MCF 10A (cell line): ENCODE measurements around the gene PTPRN2. TPM values are rescaled to one million over a fixed set of nuclear protein-coding genes. Genes with fewer than 3 reads are reported as not detected.

Source experiments
- BruUV-seq: library from RNA; stranded (reverse); fragments of 400-500 nt; replicated peaks from 2 replicates; lab custom pipeline; 2021; lab: Mats Ljungman, UMichigan
- CTCF ChIA-PET: fragments of 300-600 bp; sonication (Branson Sonifier 250); formaldehyde crosslinking; extraction: SDS; loops from one replicate; lab custom pipeline; 2021; ENCODE audit warnings: antibody characterized with exemption, inconsistent platforms; lab: Yijun Ruan, JAX
- POLR2A ChIA-PET: fragments of 300-600, 350-650 bp; sonication (Branson Sonifier 250); formaldehyde crosslinking; extraction: SDS; loops from one replicate; lab custom pipeline; 2020; ENCODE audit warnings: antibody characterized with exemption, inconsistent platforms; lab: Yijun Ruan, JAX
- DNase-seq: peaks from one replicate; pipeline ENCODE4 v3.0.0-alpha.2; 2018; ENCODE audit not compliant: unreplicated experiment
- H3K27ac Mint-ChIP-seq: one replicate; pipeline ENCODE4 v1.8.0; 2022; ENCODE audit warnings: mild to moderate bottlenecking, low read depth, mixed read lengths; ENCODE audit not compliant: unreplicated experiment
- H3K27me3 Mint-ChIP-seq: one replicate; pipeline ENCODE4 v1.8.0; 2022; ENCODE audit warnings: mixed read lengths; ENCODE audit not compliant: insufficient read depth, unreplicated experiment
- H3K36me3 Mint-ChIP-seq: one replicate; pipeline ENCODE4 v1.8.0; 2022; ENCODE audit warnings: mild to moderate bottlenecking, moderate library complexity, mixed read lengths; ENCODE audit not compliant: insufficient read depth, unreplicated experiment
- H3K4me1 Mint-ChIP-seq: one replicate; pipeline ENCODE4 v1.8.0; 2022; ENCODE audit warnings: mixed read lengths; ENCODE audit not compliant: insufficient read depth, unreplicated experiment
- H3K4me3 Mint-ChIP-seq: one replicate; pipeline ENCODE4 v1.8.0; 2022; ENCODE audit warnings: mild to moderate bottlenecking, moderate library complexity, mixed read lengths; ENCODE audit not compliant: unreplicated experiment
- H3K9me3 Mint-ChIP-seq: one replicate; pipeline ENCODE4 v1.8.0; 2022; ENCODE audit warnings: mixed read lengths; ENCODE audit not compliant: unreplicated experiment
- intact Hi-C: fragments of 100-400 bp; cut with micrococcal nuclease; formaldehyde crosslinking; loops from 2 replicates; pipeline ENCODE4 v1.14.1; 2022
- total RNA-seq: library from RNA; stranded (reverse); gene quantifications from 2 replicates; pipeline ENCODE4 v1.2.3, GENCODE V29; 2022
- TF ChIP-seq, protein P1 (sequence below): fragments of 200-600 bp; IDR thresholded peaks from one replicate; pipeline ENCODE4 v1.8.0; 2022; ENCODE audit warnings: antibody characterized with exemption, mild to moderate bottlenecking; ENCODE audit not compliant: unreplicated experiment

Gene PTPRN2
- total RNA-seq, 1 experiment from 2014 or later: 4.5 TPM

DNA sequence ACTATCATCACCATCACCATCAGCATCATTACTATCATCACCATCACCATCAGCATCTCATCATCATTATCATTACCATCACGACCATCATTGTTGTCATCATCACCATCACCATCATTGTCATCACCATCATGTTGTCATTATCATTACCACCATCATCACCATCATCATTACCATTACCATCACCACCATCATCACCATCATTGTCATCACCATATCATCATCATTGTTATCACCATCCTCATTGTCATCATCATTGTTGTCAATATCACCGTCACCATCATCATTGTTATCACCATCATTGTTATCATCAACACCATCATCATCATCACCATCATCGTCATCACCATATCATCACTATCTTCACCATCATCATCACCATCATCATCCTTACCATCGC lies 124.3 kb downstream of the PTPRN2 start:
- no peaks in the 10 kb centered on the region for H3K4me1 Mint-ChIP-seq
- TF ChIP-seq, protein P1, sequence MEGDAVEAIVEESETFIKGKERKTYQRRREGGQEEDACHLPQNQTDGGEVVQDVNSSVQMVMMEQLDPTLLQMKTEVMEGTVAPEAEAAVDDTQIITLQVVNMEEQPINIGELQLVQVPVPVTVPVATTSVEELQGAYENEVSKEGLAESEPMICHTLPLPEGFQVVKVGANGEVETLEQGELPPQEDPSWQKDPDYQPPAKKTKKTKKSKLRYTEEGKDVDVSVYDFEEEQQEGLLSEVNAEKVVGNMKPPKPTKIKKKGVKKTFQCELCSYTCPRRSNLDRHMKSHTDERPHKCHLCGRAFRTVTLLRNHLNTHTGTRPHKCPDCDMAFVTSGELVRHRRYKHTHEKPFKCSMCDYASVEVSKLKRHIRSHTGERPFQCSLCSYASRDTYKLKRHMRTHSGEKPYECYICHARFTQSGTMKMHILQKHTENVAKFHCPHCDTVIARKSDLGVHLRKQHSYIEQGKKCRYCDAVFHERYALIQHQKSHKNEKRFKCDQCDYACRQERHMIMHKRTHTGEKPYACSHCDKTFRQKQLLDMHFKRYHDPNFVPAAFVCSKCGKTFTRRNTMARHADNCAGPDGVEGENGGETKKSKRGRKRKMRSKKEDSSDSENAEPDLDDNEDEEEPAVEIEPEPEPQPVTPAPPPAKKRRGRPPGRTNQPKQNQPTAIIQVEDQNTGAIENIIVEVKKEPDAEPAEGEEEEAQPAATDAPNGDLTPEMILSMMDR: no peak

DNA sequence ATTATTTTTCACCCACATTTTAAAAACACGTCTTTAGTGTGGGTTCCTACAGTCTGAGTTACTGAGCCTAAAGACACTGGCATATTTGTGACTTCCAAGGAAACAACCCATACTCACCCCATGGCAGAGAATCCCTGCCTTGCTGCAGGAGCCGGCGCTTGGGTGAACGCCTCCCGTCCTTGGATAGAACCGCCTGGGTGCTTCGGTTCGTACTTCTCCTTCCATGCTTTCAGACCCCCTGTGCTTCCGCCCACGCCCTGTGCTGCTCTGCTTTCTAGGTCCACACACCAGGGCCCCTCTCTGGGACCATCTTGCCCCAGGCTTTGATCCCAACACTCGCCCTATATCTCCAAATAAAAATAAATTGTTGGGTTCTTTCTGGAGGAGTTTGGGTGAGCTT lies 125.8 kb downstream of the PTPRN2 start:
- Mint-ChIP-seq H3K9me3 (peaks cover 23% of the 10 kb centered on the region), H3K4me1 (no peaks in the 10 kb centered on the region), H3K36me3 (no peaks in the 10 kb centered on the region), H3K27me3 (peaks cover 12% of the 10 kb centered on the region), H3K27ac (no peak overlapping the region), H3K4me3 (no peak overlapping the region)
- TF ChIP-seq, protein P1: no peak
- POLR2A ChIA-PET: no interaction called here
- intact Hi-C loops: no loop called here
- CTCF ChIA-PET: no interaction called here
- no peak for DNase-seq
- no TSS peak for BruUV-seq

More for the DNA sequence above, 124.3 kb downstream of the PTPRN2 start:
- no peak overlapping the region for H3K4me3 Mint-ChIP-seq
- peaks cover 12% of the 10 kb centered on the region for H3K27me3 Mint-ChIP-seq
- no TSS peak for BruUV-seq
- ChIA-PET POLR2A (no interaction called here), CTCF (no interaction called here)
- H3K36me3 Mint-ChIP-seq: no peaks in the 10 kb centered on the region
- H3K9me3 Mint-ChIP-seq: peaks cover 19% of the 10 kb centered on the region
- no peak overlapping the region for H3K27ac Mint-ChIP-seq
- intact Hi-C loops: no loop called here
- no peak for DNase-seq

DNA sequence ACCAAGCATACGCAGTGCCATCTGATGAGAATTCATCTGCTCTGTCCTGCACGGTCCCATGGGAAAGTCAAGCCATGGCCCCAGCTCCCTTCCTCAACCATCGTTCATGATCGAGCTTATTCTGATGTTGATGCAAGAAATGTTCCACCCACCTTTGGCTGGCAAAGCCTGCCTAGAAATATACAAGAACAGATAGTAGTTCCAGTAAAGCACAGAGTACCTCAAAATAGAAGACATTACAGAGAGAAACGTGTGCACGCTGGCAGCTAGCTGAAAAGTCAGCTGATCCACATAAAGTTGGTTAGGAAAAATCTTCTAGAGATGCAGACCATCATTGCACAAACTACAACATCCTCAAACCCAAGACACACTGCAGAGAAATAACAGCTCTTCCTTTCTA lies 127.0 kb downstream of the PTPRN2 start:
- Mint-ChIP-seq H3K9me3 (peaks cover 27% of the 10 kb centered on the region), H3K27me3 (peaks cover 12% of the 10 kb centered on the region), H3K27ac (no peak overlapping the region), H3K4me1 (no peaks in the 10 kb centered on the region), H3K4me3 (no peak overlapping the region), H3K36me3 (peaks cover 5% of the 10 kb centered on the region)
- intact Hi-C loops: no loop called here
- TF ChIP-seq, protein P1: no peak
- POLR2A ChIA-PET: no interaction called here
- BruUV-seq: no TSS peak
- CTCF ChIA-PET: no interaction called here
- no peak for DNase-seq

DNA sequence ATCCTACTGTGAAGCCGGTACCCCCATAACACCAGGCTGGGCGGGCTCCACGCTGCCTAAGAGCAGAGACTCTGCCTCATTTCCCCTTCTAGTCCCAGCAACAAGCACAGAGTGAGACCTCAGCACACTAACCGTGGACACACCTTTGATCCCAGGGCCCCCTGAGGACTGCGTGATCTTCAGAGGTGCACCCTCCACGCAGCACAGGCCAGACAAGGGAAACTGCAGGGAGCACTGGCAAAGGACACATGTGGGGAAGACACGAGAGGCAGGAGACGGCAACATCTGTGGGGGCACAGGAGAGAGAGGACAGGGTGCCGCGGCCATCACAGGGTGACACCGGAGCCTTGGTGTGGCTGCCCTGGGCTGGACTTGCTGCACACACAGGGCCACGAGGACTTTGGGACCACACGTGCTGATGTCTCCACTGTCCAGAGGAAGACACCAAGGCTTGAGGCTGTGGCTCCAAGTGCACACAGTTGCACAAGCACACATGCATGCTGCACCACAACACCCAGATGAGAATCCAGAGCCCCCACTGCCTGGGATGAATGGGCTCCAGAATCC lies 128.8 kb downstream of the PTPRN2 start:
- POLR2A ChIA-PET: no interaction called here
- BruUV-seq: no TSS peak
- Mint-ChIP-seq H3K4me1 (no peaks in the 10 kb centered on the region), H3K9me3 (peaks cover 28% of the 10 kb centered on the region), H3K4me3 (no peak overlapping the region), H3K27me3 (peaks cover 11% of the 10 kb centered on the region), H3K36me3 (peaks cover 5% of the 10 kb centered on the region), H3K27ac (no peak overlapping the region)
- DNase-seq: no peak
- TF ChIP-seq, protein P1: no peak
- intact Hi-C loops: no loop called here
- CTCF ChIA-PET: interaction anchor here (1.0 kb wide), 1 partner anchor 51 kb away, joined by 4 read pairs; no protein-coding TSS in a partner anchor
